ENCODE results near the gene RP9.
A peak's percentile ranks its signal among the peaks of the same experiment; 100 is the strongest.

RP9 gene

DNA sequence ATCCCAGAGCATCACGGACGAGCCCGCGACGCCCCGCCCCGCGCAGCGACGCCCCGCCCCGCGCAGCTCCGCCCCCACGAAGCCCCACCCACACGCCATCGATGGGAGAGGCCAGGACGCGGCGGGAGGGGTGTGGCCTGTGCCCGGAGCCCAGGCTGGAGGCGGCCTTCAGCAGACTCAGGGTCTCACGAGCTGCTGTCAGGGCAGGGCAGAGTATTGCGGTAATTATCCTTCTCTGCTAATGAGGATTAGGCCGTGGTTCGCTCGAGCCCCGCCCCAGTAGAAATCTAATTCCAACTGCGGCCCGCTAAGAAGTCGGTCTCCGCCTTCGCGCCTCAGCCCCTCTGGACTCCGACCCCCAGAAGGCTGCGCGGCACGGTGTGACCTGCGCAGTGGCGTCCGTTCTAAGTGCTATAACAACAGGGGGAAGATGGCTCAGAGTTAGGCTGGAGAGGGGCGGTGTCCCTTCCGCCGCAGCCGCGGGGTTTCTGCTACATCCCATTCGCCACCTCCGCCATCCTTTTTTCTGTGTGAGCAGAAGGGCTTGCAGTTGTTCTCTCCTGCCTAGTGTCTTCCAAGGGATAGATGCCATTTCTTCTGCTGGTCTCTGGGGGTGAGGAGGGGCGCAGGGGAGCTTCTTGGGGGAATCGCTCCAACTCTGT is 46.3 kb downstream of the RP9 start:
- DNase-seq (ENCODE audit: low spot score), result peak; percentile 96

DNA sequence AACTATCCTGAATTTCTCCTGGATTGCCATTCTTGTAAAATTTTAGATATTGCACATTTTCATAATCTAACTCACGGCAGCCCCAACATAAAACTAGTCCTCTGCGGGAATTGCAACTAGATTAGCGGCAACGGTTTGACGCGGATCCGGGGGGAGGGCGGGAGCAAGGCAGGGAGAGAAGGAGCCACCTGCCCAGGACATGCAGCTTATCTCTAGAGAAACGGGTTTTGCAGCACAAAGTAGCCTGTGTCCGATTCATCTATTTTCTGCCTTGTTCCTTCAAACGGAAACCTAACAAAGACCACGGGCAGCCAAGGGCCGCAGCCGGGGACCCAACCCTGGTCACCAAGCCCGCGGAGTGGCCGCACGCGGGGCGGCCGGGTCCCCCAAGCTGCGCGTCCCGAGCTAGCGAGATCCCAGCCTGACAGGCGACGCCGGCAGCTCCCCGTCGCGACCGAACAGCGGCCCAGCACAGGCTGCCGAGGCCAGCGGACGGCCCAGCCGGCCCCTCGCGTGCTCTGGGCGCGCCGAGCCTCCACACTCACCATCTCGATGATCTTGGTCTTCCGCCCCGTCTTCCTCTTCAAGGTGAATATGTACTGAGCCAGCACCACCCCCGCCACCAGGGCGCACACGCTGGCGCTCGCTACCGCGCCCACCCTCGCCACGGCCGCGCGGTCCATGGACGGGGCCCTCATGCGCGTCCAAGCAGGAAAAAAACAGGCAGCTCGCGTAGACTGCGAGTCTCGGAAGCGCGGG is 47.0 kb downstream of the RP9 start, which contains the start of gene NT5C3A:
NT5C3A (minus strand) TSS at position 754 of the 759 bp plus-strand sequence; CDS start at position 683, 71 bp downstream.
- DNase-seq (ENCODE audit: low spot score), result peak; percentile 29

DNA sequence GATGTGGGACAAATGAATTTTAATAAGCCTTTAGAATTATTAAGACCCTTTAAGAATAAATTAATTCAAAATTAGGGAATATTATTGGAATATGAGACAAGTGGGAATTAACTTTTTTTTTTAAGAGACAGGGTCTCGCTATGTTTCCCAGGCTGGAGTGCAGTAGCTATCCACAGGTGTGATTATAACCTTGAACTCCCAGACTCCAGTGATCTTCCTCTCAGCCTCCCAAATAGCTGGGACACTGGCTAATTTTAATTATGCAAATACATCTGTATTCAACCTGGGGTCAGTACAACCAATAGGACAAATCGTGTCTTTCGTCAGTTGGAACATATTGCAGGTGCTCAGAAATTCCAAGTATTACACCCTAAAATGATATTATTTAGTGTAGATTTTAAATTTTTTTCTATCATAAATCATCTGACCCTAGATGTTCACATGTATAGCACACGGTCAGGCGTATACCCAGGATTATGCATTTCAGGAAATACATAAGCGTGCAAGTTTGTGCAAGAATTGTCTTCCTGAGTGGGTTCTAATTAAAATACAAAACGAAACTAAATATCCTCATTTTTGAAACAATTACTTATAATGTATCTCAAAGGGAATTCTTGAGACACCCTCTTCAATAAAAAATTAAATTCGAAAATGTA is 47.8 kb downstream of the RP9 start:
- no peak for DNase-seq (ENCODE audit: low spot score)

- DNase-seq (ENCODE audit: low spot score), result no peak
Observed at GRCh38 chr7:33059635-33060034, 49.6 kb downstream of the RP9 start.

DNA sequence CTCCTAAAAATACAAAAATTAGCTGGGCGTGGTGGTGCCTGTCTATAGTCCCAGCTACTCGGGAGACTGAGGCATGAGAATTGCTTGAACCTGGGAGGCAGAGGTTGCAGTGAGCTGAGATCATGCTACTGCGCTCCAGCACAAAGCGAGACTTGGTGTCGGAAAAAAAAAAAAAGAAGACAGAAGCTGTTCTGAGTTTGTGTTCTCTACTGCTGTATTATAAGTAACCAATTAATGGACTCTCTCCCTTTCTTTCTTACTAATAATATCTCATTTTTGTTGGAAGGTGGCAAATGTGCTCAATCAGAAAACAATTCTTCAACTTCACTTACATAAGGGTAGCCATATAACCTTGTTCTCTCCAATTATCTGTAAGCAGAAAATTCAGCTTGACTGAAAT is 54.0 kb downstream of the RP9 start:
- no peak for DNase-seq (ENCODE audit: low spot score)

DNA sequence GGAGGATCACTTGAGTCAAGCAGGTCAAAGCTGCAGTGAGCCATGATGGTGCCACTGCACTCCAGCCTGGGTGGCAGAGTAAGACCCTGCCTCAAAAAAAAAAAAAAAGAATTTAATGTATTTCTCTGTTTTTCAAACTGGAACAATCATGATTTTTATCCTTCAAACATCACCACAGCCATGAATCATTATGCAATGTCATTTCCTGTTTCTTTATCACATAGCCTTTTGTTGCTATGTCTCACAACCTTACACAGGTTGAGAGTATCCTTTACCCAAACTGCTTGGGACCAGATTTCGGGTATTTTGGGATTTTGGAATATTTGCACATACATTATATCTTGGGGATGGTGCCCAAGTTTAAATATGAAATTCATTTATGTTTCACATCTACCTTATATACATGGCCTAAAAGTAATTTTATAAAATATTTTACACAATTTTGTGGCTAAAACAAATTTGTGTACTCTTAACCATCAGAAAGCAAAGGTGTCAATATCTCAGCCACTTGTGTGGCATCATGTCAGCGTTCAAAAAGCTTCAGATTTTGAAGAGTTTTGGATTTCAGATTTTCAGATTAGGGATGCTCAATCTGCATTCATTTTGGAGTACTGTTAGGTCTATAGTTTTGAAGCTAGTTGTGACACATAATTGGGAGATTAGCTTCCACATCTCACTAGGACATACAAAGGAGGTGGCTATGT is 54.8 kb downstream of the RP9 start:
- no peak for DNase-seq (ENCODE audit: low spot score)

GRCh38 chr7:33053721-33054120 is 55.5 kb downstream of the RP9 start:
- DNase-seq (ENCODE audit: low spot score), result no peak

GRCh38 chr7:33050535-33051318 is 58.5 kb downstream of the RP9 start:
- no peak for DNase-seq (ENCODE audit: low spot score)

GRCh38 chr7:33048704-33049103 is 60.5 kb downstream of the RP9 start:
- no peak for DNase-seq (ENCODE audit: low spot score)

DNA sequence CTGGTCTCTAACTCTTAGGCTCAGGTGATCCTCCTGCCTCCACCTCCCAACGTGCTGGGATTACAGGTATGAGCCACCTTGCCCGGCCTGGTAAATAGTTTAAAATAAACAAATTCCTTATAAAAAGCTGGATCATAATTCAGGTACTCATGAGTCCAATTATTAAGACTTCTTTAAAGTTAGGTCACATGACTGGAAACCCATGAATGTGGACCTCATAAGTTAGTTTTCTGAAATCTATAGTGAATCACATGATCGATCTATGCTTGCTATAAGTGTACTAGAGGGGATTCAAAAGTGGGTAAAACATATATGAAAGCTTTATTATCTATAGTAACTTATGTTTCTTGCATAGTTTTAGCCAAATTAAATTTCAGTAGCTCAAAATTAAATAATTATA is 60.9 kb downstream of the RP9 start:
- DNase-seq (ENCODE audit: low spot score), result no peak

DNA sequence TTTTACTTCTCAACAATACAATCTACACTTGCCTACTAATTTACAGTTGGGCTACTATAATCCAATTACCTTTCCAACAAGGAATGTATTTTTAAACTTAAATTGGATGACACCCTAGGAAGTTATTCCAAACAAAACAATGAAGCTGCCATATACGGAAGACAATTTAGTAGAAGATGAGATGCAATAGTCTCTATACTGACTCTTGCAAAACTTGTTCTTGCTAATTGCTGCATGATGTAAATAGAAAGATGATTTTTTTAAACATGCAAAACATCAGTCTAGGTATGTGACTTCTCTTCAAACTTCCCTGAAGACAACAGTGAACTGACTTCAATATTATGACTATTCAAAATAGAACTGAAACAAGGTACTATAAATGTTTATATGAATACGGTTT is 64.2 kb downstream of the RP9 start:
- DNase-seq (ENCODE audit: low spot score), result no peak

Measured in putamen (tissue), 1 donor.